Mucosa of rectum (tissue), 2 donors: ENCODE results near the gene GSTT4.

Source experiments
- H3K27ac ChIP-seq, 2 donors: one replicate each; pipeline ENCODE4 v1.7.0; 2013; ENCODE audit warnings: inconsistent platforms in 2 of 2, low read depth in 2 of 2, low read length in 2 of 2
- H3K27me3 ChIP-seq, 2 donors: one replicate each; pipeline ENCODE4 v1.7.0; 2013; ENCODE audit warnings: low read length in 2 of 2; ENCODE audit not compliant: control insufficient read depth in 2 of 2, insufficient read depth in 2 of 2
- H3K36me3 ChIP-seq, 2 donors: one replicate each; pipeline ENCODE4 v1.7.0; 2013; ENCODE audit warnings: low read length in 2 of 2; ENCODE audit not compliant: control insufficient read depth in 2 of 2, insufficient read depth in 2 of 2
- H3K4me1 ChIP-seq, 2 donors: one replicate each; pipeline ENCODE4 v1.7.0; 2013; ENCODE audit warnings: low read length in 2 of 2, mild to moderate bottlenecking in 1 of 2; ENCODE audit not compliant: control insufficient read depth in 2 of 2, insufficient read depth in 2 of 2
- H3K4me3 ChIP-seq, 2 donors: one replicate each; pipeline ENCODE4 v1.7.0; 2013; ENCODE audit warnings: low read length in 2 of 2
- H3K9ac ChIP-seq, 2 donors: one replicate each; pipeline ENCODE4 v1.7.0; 2013; ENCODE audit warnings: low read length in 2 of 2, low read depth in 1 of 2, mild to moderate bottlenecking in 1 of 2
- H3K9me3 ChIP-seq, 2 donors: one replicate each; pipeline ENCODE4 v1.7.0; 2013; ENCODE audit warnings: low read length in 2 of 2; ENCODE audit not compliant: control insufficient read depth in 2 of 2
- donor health status: healthy.
- donor health status: Normal muscosa, but diverticular disease.

Gene GSTT4

DNA sequence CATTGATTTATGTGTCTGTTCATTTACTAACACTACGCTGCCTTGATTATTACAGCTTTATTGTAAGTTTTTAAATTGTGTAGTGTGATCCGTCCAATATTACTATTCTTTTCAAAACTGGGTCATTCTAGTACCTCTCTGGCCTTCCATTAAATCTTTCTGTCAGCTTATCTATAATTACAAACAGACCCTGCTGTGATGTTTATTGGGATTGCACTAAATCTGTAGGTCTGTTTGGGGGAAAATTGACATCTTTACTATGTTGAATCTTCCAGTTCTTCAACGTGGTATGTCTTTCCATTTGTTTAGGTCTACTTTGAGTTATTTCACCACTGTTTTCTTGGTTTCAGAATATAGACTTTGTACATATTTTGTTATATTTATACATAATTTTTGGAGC lies 21.5 kb upstream of the GSTT4 start:
- H3K27ac ChIP-seq: no peak overlapping the region
- H3K9ac ChIP-seq: no peak overlapping the region
- H3K36me3 ChIP-seq: peaks cover 0 to 8% of the 10 kb centered on the region in 2 donors
- H3K27me3 ChIP-seq: no peaks in the 10 kb centered on the region
- H3K4me1 ChIP-seq: no peaks in the 10 kb centered on the region
- no peak overlapping the region for H3K4me3 ChIP-seq
- H3K9me3 ChIP-seq: no peaks in the 10 kb centered on the region

DNA sequence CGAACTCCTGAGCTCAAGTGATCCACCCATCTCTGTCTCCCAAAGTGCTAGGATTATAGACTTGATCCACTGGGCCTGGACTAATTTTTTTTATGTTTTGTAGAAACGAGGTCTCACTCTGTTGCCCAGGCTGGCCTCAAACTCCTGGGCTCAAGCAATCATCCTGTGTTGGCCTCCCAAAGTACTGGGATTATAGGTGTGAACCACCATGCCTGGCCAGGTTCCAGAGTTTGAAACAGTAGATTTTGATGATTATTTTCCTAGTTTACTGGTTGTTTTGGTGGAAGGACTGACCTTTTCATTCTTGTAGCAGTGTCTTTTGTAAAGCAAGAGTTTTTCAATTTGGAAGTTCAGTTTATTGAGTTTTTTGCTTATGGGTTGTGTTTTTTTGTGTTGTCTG lies 20.8 kb upstream of the GSTT4 start:
- Histone ChIP-seq H3K27ac (no peak overlapping the region), H3K4me1 (no peaks in the 10 kb centered on the region), H3K36me3 (peaks cover 0 to 4% of the 10 kb centered on the region in 2 donors), H3K4me3 (no peak overlapping the region), H3K9ac (no peak overlapping the region), H3K27me3 (no peaks in the 10 kb centered on the region), H3K9me3 (no peaks in the 10 kb centered on the region)

GRCh38 chr22:24025475-24025874 lies 20.2 kb upstream of the GSTT4 start:
- Histone ChIP-seq H3K27me3 (no peaks in the 10 kb centered on the region), H3K4me1 (no peaks in the 10 kb centered on the region), H3K9me3 (no peaks in the 10 kb centered on the region), H3K4me3 (no peak overlapping the region), H3K36me3 (no peaks in the 10 kb centered on the region), H3K9ac (no peak overlapping the region), H3K27ac (no peak overlapping the region)

- Histone ChIP-seq H3K4me1 (no peaks in the 10 kb centered on the region), H3K27ac (no peak overlapping the region), H3K36me3 (no peaks in the 10 kb centered on the region), H3K27me3 (no peaks in the 10 kb centered on the region), H3K4me3 (no peak overlapping the region), H3K9me3 (no peaks in the 10 kb centered on the region), H3K9ac (no peak overlapping the region)
Measured at GRCh38 chr22:24024354-24024753, 19.1 kb upstream of the GSTT4 start.

- Histone ChIP-seq H3K27me3 (no peaks in the 10 kb centered on the region), H3K4me3 (no peak overlapping the region), H3K36me3 (no peaks in the 10 kb centered on the region), H3K9me3 (no peaks in the 10 kb centered on the region), H3K9ac (no peak overlapping the region), H3K27ac (no peak overlapping the region), H3K4me1 (no peaks in the 10 kb centered on the region)
Measured at GRCh38 chr22:24023204-24023789, 18.0 kb upstream of the GSTT4 start.

GRCh38 chr22:24021304-24021703 lies 16.1 kb upstream of the GSTT4 start:
- Histone ChIP-seq H3K4me3 (no peak overlapping the region), H3K27ac (no peak overlapping the region), H3K4me1 (no peaks in the 10 kb centered on the region), H3K9me3 (no peaks in the 10 kb centered on the region), H3K27me3 (no peaks in the 10 kb centered on the region), H3K36me3 (no peaks in the 10 kb centered on the region), H3K9ac (no peak overlapping the region)

GRCh38 chr22:24016156-24016555 lies 10.9 kb upstream of the GSTT4 start:
- Histone ChIP-seq H3K27ac (no peak overlapping the region), H3K27me3 (no peaks in the 10 kb centered on the region), H3K36me3 (no peaks in the 10 kb centered on the region), H3K9ac (no peak overlapping the region), H3K9me3 (no peaks in the 10 kb centered on the region), H3K4me3 (no peak overlapping the region), H3K4me1 (peaks cover 7 to 12% of the 10 kb centered on the region in 2 donors)

GRCh38 chr22:24011735-24012068 lies 6.4 kb upstream of the GSTT4 start:
- no peaks in the 10 kb centered on the region for H3K9me3 ChIP-seq
- H3K36me3 ChIP-seq: no peaks in the 10 kb centered on the region
- no peaks in the 10 kb centered on the region for H3K27me3 ChIP-seq
- H3K4me1 ChIP-seq: peaks cover 7 to 15% of the 10 kb centered on the region in 2 donors
- peak overlapping the region; percentile 81 to 83 for H3K9ac ChIP-seq
- H3K4me3 ChIP-seq: peak overlapping the region; percentile 93 to 95
- peak overlapping the region; percentile 82 to 86 for H3K27ac ChIP-seq

GRCh38 chr22:24010018-24010391 lies 4.8 kb upstream of the GSTT4 start:
- H3K9ac ChIP-seq: no peak overlapping the region
- H3K9me3 ChIP-seq: no peaks in the 10 kb centered on the region
- H3K27me3 ChIP-seq: no peaks in the 10 kb centered on the region
- H3K27ac ChIP-seq: no peak overlapping the region
- peaks cover 7 to 15% of the 10 kb centered on the region in 2 donors for H3K4me1 ChIP-seq
- no peak overlapping the region for H3K4me3 ChIP-seq
- no peaks in the 10 kb centered on the region for H3K36me3 ChIP-seq

DNA sequence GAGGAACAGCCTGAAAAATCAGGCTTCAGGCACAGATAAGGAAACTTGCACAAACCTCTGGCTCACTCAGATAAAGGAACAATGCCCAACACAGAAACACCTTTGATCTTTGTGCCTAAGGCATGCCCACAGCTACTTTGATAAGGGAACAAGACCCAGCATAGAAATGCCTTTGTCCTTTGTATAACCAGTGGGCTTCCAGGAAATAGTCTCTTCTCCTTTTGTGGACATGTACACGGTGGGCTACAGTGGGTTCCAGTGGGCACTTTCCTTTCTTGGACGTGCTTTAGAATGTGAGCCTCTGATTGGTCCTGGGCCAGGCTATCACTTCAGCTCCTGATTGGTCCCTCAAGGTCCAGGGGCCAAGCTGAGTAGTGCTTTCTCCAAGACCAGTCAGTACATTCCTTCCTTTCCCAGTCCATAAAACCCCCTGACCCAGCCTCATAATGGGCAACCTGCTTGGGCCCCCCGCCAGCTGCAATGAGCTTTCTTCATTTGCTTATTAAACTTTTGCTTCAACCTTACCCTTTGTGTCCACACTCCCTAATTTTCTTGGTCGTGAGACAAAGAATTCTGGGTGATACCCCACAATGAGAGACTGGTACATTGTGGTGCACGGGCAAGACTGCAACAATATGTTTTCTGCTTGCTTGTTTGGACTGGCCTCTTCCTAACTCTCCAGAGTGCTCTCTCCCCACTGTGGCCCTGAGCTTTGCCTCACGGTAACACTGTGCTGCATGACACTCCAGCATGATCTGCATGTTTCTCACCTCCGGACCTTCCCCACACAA lies 4.2 kb upstream of the GSTT4 start:
- Histone ChIP-seq H3K9ac (no peak overlapping the region), H3K9me3 (no peaks in the 10 kb centered on the region), H3K27me3 (no peaks in the 10 kb centered on the region), H3K36me3 (no peaks in the 10 kb centered on the region), H3K4me1 (peaks cover 7 to 15% of the 10 kb centered on the region in 2 donors), H3K27ac (no peak overlapping the region), H3K4me3 (no peak overlapping the region)
